Stomach (tissue), 4 donors: ENCODE data around the gene CFAP70.

Experiments used
- POLR2A ChIP-seq, 4 donors: fragments of 450-650 bp; IDR thresholded peaks; one replicate each; pipeline ENCODE4 v1.6.1; 2016; ENCODE audit warnings: antibody characterized with exemption in 4 of 4, control low read depth in 2 of 4, mild to moderate bottlenecking in 1 of 4, moderate library complexity in 1 of 4
- POLR2AphosphoS5 ChIP-seq, 3 donors: sonication (generic); formaldehyde crosslinking; IDR thresholded peaks; one replicate each; pipeline ENCODE4 v1.6.1; 2016; ENCODE audit warnings: antibody characterized with exemption in 3 of 3
- TF ChIP-seq, protein P1 (sequence below), 7 experiments: fragments of 450-650 bp in 4 of 7; fragments of 200-600 bp in 3 of 7; sonication (generic) in 3 of 7; IDR thresholded peaks; one replicate each; pipeline ENCODE4 v1.5.1; 2016 to 2019; ENCODE audit warnings: antibody characterized with exemption in 7 of 7, control low read depth in 2 of 7, mild to moderate bottlenecking in 1 of 7

DNA sequence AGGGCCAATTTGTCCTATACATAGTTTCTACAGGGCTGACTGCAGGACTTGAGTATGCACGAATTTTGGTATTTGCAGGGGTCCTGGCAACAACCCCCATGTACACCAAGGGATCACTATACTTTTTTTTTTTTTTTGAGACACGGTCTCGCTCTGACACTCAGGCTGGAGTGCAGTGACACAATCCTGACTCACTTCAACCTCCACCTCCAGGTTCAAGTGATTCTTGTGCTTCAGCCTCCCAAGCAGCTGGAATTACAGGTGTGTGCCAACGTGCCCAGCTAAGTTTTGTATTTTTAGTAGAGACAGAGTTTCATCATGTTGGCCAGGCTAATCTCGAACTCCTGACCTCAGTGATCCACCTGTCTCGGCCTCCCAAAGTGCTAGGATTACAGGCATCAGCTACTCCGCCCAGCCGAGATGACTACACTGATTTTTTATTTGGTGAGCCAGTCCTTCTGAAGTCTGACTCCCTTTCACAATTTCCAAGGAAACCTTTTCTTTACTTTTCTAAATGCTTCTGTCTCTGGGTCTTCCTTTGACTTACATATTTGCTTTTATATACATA lies 19.8 kb downstream of the CFAP70 start:
- TF ChIP-seq POLR2AphosphoS5 (IDR thresholded peaks at IDR 0.05) (no peak), POLR2A (IDR thresholded peaks at IDR 0.05) (no peak)
- TF ChIP-seq, protein P1, sequence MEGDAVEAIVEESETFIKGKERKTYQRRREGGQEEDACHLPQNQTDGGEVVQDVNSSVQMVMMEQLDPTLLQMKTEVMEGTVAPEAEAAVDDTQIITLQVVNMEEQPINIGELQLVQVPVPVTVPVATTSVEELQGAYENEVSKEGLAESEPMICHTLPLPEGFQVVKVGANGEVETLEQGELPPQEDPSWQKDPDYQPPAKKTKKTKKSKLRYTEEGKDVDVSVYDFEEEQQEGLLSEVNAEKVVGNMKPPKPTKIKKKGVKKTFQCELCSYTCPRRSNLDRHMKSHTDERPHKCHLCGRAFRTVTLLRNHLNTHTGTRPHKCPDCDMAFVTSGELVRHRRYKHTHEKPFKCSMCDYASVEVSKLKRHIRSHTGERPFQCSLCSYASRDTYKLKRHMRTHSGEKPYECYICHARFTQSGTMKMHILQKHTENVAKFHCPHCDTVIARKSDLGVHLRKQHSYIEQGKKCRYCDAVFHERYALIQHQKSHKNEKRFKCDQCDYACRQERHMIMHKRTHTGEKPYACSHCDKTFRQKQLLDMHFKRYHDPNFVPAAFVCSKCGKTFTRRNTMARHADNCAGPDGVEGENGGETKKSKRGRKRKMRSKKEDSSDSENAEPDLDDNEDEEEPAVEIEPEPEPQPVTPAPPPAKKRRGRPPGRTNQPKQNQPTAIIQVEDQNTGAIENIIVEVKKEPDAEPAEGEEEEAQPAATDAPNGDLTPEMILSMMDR (IDR thresholded peaks at IDR 0.05) = no peak
